Retinal pigment epithelial cell (primary cell): ENCODE data around the gene POU2F1.

Experiments used
- DNase-seq: peaks from one replicate; pipeline ENCODE4 v3.0.0-alpha.2; 2010; ENCODE audit warnings: low read depth
- H3K4me3 ChIP-seq: 2 replicates; pipeline ENCODE4 v1.5.1; 2011; ENCODE audit warnings: mild to moderate bottlenecking, low read length, control low read depth, moderate library complexity
- TF ChIP-seq, protein P1 (sequence below): conservative IDR thresholded peaks from 2 replicates; pipeline ENCODE4 v1.5.1; 2011; ENCODE audit warnings: low read depth, low read length, control low read depth, inconsistent platforms

Gene POU2F1

DNA sequence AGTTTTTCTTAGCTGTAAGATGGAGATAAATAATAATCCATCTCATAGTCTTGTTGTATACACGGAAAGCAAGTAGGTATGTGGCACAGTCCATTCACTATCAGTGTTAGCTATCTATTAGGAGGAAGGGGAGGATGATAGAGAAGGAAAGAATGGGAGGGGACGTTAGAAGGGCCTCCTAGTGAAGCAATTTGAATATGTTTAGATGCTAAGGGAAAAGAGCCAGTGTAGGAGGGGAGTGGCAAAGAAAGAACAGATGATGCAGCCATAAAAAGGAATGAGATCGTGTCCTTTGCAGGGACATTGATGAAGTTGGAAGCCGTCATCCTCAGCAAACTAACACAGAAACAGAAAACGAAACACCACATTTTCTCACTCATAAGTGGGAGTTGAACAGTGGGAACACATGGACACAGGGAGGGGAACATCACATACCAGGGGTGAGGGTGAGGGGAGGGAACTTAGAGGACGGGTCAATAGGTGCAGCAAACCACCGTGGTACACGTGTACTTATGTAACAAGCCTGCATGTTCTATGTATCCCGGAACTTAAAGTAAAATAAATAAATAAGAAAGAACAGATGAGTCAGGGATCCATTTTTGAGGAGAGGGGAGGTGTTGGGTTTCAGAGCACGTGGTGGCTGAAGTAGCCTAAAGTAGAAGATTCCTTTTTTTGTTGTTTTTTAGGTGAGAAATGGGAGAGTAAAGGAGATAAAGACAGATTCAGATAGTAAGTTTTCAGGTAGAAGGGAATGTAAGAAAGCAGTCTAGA is 124.1 kb downstream of the POU2F1 start:
- DNase-seq: no peak
- TF ChIP-seq, protein P1, sequence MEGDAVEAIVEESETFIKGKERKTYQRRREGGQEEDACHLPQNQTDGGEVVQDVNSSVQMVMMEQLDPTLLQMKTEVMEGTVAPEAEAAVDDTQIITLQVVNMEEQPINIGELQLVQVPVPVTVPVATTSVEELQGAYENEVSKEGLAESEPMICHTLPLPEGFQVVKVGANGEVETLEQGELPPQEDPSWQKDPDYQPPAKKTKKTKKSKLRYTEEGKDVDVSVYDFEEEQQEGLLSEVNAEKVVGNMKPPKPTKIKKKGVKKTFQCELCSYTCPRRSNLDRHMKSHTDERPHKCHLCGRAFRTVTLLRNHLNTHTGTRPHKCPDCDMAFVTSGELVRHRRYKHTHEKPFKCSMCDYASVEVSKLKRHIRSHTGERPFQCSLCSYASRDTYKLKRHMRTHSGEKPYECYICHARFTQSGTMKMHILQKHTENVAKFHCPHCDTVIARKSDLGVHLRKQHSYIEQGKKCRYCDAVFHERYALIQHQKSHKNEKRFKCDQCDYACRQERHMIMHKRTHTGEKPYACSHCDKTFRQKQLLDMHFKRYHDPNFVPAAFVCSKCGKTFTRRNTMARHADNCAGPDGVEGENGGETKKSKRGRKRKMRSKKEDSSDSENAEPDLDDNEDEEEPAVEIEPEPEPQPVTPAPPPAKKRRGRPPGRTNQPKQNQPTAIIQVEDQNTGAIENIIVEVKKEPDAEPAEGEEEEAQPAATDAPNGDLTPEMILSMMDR: no peak
- no peak overlapping the region for H3K4me3 ChIP-seq

GRCh38 chr1:167345386-167345733 is 124.7 kb downstream of the POU2F1 start:
- TF ChIP-seq, protein P1: no peak
- no peak for DNase-seq
- no peak overlapping the region for H3K4me3 ChIP-seq

DNA sequence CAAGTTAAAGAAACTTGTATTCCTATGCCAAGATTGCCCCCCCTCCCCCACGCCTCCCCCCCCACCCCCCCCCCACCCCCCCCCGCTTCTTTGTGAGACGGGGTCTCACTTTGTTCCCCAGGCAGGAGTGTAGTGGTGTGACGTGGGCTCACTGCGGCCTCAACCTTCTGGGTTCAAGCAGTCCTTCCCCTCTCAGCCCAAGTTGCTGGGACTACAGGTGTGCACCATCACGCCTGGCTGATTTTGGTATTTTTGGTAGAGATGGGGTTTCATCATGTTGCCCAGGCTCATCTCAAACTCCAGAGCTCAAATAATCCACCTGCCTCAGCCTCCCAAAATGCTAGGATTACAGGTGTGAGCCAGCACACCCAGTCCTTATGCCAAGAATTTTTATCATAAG is 136.6 kb downstream of the POU2F1 start:
- TF ChIP-seq, protein P1: no peak
- no peak for DNase-seq
- no peak overlapping the region for H3K4me3 ChIP-seq

DNA sequence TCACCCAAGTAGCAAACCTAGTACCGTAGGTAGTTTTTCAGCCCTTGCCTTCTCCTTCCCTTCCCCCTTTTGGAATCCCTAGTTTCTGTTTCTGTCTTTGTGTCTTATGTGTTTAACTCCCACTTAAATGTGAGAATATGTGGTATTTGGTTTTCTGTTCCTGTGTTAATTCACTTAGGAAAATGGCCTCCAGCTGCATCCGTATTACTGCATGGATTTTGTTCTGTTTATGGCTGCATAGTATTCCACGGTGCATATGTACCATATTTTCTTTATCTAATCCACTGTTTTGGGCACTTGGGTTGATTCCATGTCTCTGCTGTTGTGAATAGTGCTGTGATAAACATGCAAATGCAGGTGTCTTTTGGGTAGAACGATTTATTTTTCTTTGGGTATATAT is 138.6 kb downstream of the POU2F1 start:
- TF ChIP-seq, protein P1: no peak
- no peak overlapping the region for H3K4me3 ChIP-seq
- no peak for DNase-seq

- TF ChIP-seq, protein P1: no peak
- DNase-seq: no peak
- H3K4me3 ChIP-seq: no peak overlapping the region
Observed at GRCh38 chr1:167360120-167360519, 139.4 kb downstream of the POU2F1 start.

- DNase-seq: no peak
- TF ChIP-seq, protein P1: no peak
Observed at GRCh38 chr1:167362638-167363037, 142.0 kb downstream of the POU2F1 start.

GRCh38 chr1:167364826-167365225 is 144.1 kb downstream of the POU2F1 start:
- no peak for DNase-seq
- TF ChIP-seq, protein P1: no peak

More at GRCh38 chr1:167362638-167363037, 142.0 kb downstream of the POU2F1 start:
- no peak overlapping the region for H3K4me3 ChIP-seq

More at GRCh38 chr1:167364826-167365225, 144.1 kb downstream of the POU2F1 start:
- H3K4me3 ChIP-seq: no peak overlapping the region
